Measurements from ENCODE around the gene ABCA3.

DNA sequence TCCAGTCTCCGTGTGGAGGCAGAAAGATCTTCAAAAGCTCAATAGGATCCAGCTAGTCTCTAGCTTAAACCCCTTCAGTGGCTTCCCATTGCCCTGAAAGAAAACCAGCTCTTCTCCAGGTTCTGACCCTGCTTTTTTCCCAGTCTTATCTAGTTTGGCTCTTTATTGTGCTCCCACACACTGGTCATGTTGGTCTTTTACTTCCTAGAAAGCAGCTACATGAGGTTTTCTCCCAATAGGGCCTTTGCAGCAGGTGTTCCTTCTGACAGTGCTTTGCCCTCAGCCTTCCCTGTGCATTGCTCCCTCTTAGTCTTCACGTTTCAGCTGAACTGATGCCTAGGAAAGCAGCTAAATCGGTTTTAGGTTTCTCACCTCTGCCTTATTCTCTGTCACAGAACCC, 21.7 kb upstream of the ABCA3 start:
- TF ChIP-seq POLR2AphosphoS5 (IDR thresholded peaks at IDR 0.05; ENCODE audit: low read depth, low read length), result no peak
- TF ChIP-seq, protein P1, sequence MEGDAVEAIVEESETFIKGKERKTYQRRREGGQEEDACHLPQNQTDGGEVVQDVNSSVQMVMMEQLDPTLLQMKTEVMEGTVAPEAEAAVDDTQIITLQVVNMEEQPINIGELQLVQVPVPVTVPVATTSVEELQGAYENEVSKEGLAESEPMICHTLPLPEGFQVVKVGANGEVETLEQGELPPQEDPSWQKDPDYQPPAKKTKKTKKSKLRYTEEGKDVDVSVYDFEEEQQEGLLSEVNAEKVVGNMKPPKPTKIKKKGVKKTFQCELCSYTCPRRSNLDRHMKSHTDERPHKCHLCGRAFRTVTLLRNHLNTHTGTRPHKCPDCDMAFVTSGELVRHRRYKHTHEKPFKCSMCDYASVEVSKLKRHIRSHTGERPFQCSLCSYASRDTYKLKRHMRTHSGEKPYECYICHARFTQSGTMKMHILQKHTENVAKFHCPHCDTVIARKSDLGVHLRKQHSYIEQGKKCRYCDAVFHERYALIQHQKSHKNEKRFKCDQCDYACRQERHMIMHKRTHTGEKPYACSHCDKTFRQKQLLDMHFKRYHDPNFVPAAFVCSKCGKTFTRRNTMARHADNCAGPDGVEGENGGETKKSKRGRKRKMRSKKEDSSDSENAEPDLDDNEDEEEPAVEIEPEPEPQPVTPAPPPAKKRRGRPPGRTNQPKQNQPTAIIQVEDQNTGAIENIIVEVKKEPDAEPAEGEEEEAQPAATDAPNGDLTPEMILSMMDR (IDR thresholded peaks at IDR 0.05), result no peak
